Psoas muscle (tissue), 8 donors: ENCODE measurements around the gene ZFYVE19. TPM values are rescaled to one million over a fixed set of nuclear protein-coding genes. Genes with fewer than 3 reads are reported as not detected.

Source experiments
- ATAC-seq, 4 donors: fragments of 200-7000 bp; cut with Tn5 transposase; one replicate each; pipeline ENCODE4 v1.9.1; 2020; ENCODE audit warnings: moderate library complexity in 3 of 4, mild to moderate bottlenecking in 2 of 4
- DNase-seq, 2 donors: peaks; one replicate each; pipeline ENCODE4 v3.0.0-alpha.2; 2020
- H3K27ac ChIP-seq: fragments of 200-600 bp; one replicate; pipeline ENCODE4 v1.8.0; 2022
- H3K27me3 ChIP-seq, 3 donors: fragments of 200-600 bp in 1 of 3; one replicate each; pipeline versions ENCODE4 v1.6.1 to v1.8.0; 2013 to 2022; ENCODE audit warnings: low read length in 2 of 3, mild to moderate bottlenecking in 2 of 3, moderate library complexity in 1 of 3; ENCODE audit not compliant: insufficient read depth in 3 of 3
- H3K36me3 ChIP-seq, 2 donors: fragments of 200-600 bp in 1 of 2; one replicate each; pipeline versions ENCODE4 v1.6.1 to v1.8.0; 2013 to 2022; ENCODE audit warnings: low read depth in 1 of 2, mild to moderate bottlenecking in 1 of 2, moderate library complexity in 1 of 2; ENCODE audit not compliant: insufficient read depth in 1 of 2
- H3K4me1 ChIP-seq: fragments of 200-600 bp; one replicate; pipeline ENCODE4 v1.8.0; 2022
- H3K4me3 ChIP-seq: fragments of 200-600 bp; one replicate; pipeline ENCODE4 v1.8.0; 2022; ENCODE audit warnings: mild to moderate bottlenecking
- H3K9me3 ChIP-seq: fragments of 200-600 bp; one replicate; pipeline ENCODE4 v1.8.0; 2022
- WGBS, 3 donors: extraction: QIAGEN DNeasy Blood & Tissue Kit; methylation state at CpG; one replicate each; pipeline versions ENCODE4 v1.1.6 to v1.1.7; 2013; 5-methylcytosine and 5-hydroxymethylcytosine counted together
- intact Hi-C, 2 donors: fragments of 100-400 bp; cut with DNase I; formaldehyde crosslinking; loops; one replicate each; pipeline versions ENCODE4 v1.11.0 to v1.14.2; 2022
- polyA plus RNA-seq, 3 donors: library from polyadenylated mRNA; stranded (reverse); fragments of 200-250 nt; gene quantifications; one replicate each; pipeline ENCODE4 v1.2.3, GENCODE V29; 2013
- total RNA-seq, 4 donors: library from RNA; stranded (reverse); fragmentation: NEBNext Ultra II Directional in 2 of 4; extraction: Animal tissue kit (Norgen Biotek cat#: 25700) in 2 of 4; gene quantifications; one replicate each; pipeline versions ENCODE4 v1.2.1 to v1.2.4, GENCODE V29; 2021 to 2023
- TF ChIP-seq, protein P1 (sequence below): fragments of 200-600 bp; IDR thresholded peaks from one replicate; pipeline ENCODE4 v1.8.0; 2022; ENCODE audit warnings: antibody characterized with exemption
- donor health status: healthy with polysubstance abuse.
- donor health status: DM: no; HTN: no; CAD: no; lungs with moderate emphysema.
- donor health status: Bipolar disorder and iron deficiency.
- donor health status: healthy.
- donor health status: DM: yes; HTN: yes; CAD: no.
- donor health status: DM: no; HTN: no; CAD: no.
- donor health status: DM: no; HTN: no; CAD: no.
- donor health status: DM: yes; HTN: yes; CAD: no.

The ZFYVE19 gene
- total and polyA plus RNA-seq, 7 donors: 9.1 to 31.5 (median 12.4) TPM

DNA sequence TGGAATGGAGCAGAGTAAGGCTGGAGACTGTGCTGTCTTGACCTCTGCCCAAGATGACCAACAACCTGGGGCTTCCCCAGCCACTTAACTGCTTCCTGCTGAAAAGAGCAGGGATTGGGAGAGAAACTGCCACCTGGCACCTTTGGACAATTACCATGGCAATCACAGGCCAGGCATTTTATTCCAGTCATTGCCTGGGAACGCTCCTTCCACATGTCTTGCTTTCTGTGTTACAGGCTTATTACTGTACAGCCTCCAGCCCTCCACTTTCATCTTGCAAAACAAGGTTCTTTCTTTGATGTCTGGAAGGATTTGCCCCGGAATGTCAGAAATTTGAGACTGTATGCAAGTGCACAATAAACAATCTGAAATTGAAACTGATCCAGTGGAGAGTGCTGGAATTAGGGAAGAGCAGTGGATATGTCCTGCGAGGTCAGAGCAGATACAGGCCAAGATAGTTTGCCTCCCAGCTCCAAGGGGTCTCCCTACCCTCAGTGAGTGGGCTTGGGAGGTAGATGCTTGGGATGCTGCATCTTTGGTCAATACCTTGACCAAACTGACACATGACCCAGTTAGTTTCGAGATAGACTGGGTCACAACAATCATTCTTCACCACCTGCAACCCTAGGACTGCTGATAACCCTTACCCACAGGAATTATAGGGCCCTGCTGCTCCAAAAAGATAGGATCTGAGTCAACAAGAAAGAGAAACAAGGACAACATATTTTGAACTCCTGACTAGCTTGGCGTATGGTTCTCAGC is 19.0 kb downstream of the ZFYVE19 start:
- DNase-seq: no peak
- Histone ChIP-seq H3K4me1 (no peaks in the 10 kb centered on the region), H3K4me3 (no peak overlapping the region), H3K27me3 (peaks cover 0 to 1% (median 0%) of the 10 kb centered on the region in 3 donors), H3K36me3 (no peaks in the 10 kb centered on the region), H3K9me3 (no peaks in the 10 kb centered on the region), H3K27ac (no peak overlapping the region)
- WGBS, 3 donors: 56 to 62% (median 58%) methylated on average over 5 of the region's 5 CpGs
- TF ChIP-seq, protein P1, sequence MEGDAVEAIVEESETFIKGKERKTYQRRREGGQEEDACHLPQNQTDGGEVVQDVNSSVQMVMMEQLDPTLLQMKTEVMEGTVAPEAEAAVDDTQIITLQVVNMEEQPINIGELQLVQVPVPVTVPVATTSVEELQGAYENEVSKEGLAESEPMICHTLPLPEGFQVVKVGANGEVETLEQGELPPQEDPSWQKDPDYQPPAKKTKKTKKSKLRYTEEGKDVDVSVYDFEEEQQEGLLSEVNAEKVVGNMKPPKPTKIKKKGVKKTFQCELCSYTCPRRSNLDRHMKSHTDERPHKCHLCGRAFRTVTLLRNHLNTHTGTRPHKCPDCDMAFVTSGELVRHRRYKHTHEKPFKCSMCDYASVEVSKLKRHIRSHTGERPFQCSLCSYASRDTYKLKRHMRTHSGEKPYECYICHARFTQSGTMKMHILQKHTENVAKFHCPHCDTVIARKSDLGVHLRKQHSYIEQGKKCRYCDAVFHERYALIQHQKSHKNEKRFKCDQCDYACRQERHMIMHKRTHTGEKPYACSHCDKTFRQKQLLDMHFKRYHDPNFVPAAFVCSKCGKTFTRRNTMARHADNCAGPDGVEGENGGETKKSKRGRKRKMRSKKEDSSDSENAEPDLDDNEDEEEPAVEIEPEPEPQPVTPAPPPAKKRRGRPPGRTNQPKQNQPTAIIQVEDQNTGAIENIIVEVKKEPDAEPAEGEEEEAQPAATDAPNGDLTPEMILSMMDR: no peak
- no peak for ATAC-seq
- intact Hi-C loops: no loop called here

- intact Hi-C loops: no loop called here
- TF ChIP-seq, protein P1: no peak
- Histone ChIP-seq H3K4me1 (no peaks in the 10 kb centered on the region), H3K36me3 (no peaks in the 10 kb centered on the region), H3K4me3 (no peak overlapping the region), H3K9me3 (no peaks in the 10 kb centered on the region), H3K27ac (no peak overlapping the region), H3K27me3 (peaks cover 0 to 1% (median 0%) of the 10 kb centered on the region in 3 donors)
- ATAC-seq (no peak), DNase-seq (no peak)
- WGBS, 3 donors: 61 to 78% (median 71%) methylated on average over 4 of the region's 4 CpGs
These were observed 19.7 kb downstream of the ZFYVE19 start for GRCh38 chr15:40826423-40827075.

GRCh38 chr15:40828447-40829036 is 21.7 kb downstream of the ZFYVE19 start, which contains the start of gene PPP1R14D:
PPP1R14D (minus strand) TSS chr15:40828708; CDS start chr15:40828641, 67 bp downstream.
- DNase-seq (no peak), ATAC-seq (no peak)
- H3K27me3 ChIP-seq: peaks cover 0 to 1% (median 0%) of the 10 kb centered on the region in 3 donors
- WGBS, 3 donors: 85 to 89% (median 87%) methylated on average over 6 of the region's 6 CpGs
- H3K27ac ChIP-seq: no peak within 1 kb of the TSS
- no peak within 1 kb of the TSS for H3K4me3 ChIP-seq
- TF ChIP-seq, protein P1: no peak
- no peaks in the 10 kb centered on the region for H3K9me3 ChIP-seq
- intact Hi-C loops: no loop called here
- H3K36me3 ChIP-seq: no peaks in the 10 kb centered on the region
- H3K4me1 ChIP-seq: no peaks in the 10 kb centered on the region

GRCh38 chr15:40829115-40829514 is 22.2 kb downstream of the ZFYVE19 start:
- peaks cover 0 to 1% (median 0%) of the 10 kb centered on the region in 3 donors for H3K27me3 ChIP-seq
- ATAC-seq: no peak
- TF ChIP-seq, protein P1: no peak
- H3K4me1 ChIP-seq: no peaks in the 10 kb centered on the region
- DNase-seq: no peak
- WGBS, 3 donors: 75 to 80% (median 78%) methylated on average over 7 of the region's 7 CpGs
- no peaks in the 10 kb centered on the region for H3K9me3 ChIP-seq
- H3K4me3 ChIP-seq: no peak overlapping the region
- intact Hi-C loops: no loop called here
- H3K36me3 ChIP-seq: no peaks in the 10 kb centered on the region
- H3K27ac ChIP-seq: no peak overlapping the region
